ENCODE measurements around the gene BCAR3.
A peak's percentile ranks its signal among the peaks of the same experiment; 100 is the strongest.

Gene BCAR3

GRCh38 chr1:93635614-93636543 lies 45.8 kb downstream of the BCAR3 start:
- no peak for FAIRE-seq

GRCh38 chr1:93633313-93633712 lies 48.3 kb downstream of the BCAR3 start:
- no peak for FAIRE-seq

- FAIRE-seq, result no peak
Observed at GRCh38 chr1:93631626-93632365, 49.8 kb downstream of the BCAR3 start.

GRCh38 chr1:93630168-93630567 lies 51.5 kb downstream of the BCAR3 start:
- FAIRE-seq, result no peak

GRCh38 chr1:93629101-93630059 lies 52.3 kb downstream of the BCAR3 start:
- peak; percentile 93 for FAIRE-seq

GRCh38 chr1:93628681-93629080 lies 53.0 kb downstream of the BCAR3 start:
- FAIRE-seq, result no peak

GRCh38 chr1:93625582-93626327 lies 55.9 kb downstream of the BCAR3 start:
- no peak for FAIRE-seq

- no peak for FAIRE-seq
Observed at GRCh38 chr1:93623875-93624274, 57.8 kb downstream of the BCAR3 start.

- FAIRE-seq, result no peak
Observed at GRCh38 chr1:93623436-93623835, 58.2 kb downstream of the BCAR3 start.

- no peak for FAIRE-seq
Observed at GRCh38 chr1:93621246-93621645, 60.4 kb downstream of the BCAR3 start.

- FAIRE-seq, result no peak
Observed at GRCh38 chr1:93620841-93621210, 60.8 kb downstream of the BCAR3 start.

GRCh38 chr1:93620172-93620840 lies 61.3 kb downstream of the BCAR3 start:
- FAIRE-seq, result no peak

- no peak for FAIRE-seq
Observed at GRCh38 chr1:93619507-93620171, 62.0 kb downstream of the BCAR3 start.

- no peak for FAIRE-seq
Observed at GRCh38 chr1:93617670-93618499, 63.8 kb downstream of the BCAR3 start.

- FAIRE-seq, result no peak
Observed at GRCh38 chr1:93616996-93617669, 64.5 kb downstream of the BCAR3 start.

GRCh38 chr1:93616221-93616995 lies 65.2 kb downstream of the BCAR3 start:
- FAIRE-seq, result no peak

GRCh38 chr1:93615582-93616150 lies 66.0 kb downstream of the BCAR3 start:
- no peak for FAIRE-seq

GRCh38 chr1:93614986-93615581 lies 66.6 kb downstream of the BCAR3 start:
- FAIRE-seq, result no peak
